K562 treated with DMSO at 1 percent for 48 hours (cell line): ENCODE measurements around the gene SPDYE11. TPM values are rescaled to one million over a fixed set of nuclear protein-coding genes. Genes with fewer than 3 reads are reported as not detected.

ENCODE experiments used
- total RNA-seq: library from RNA; unstranded; fragments of 300-600 nt; gene quantifications from 2 replicates; pipeline ENCODE4 v1.2.3, GENCODE V29; 2022; ENCODE audit warnings: low replicate concordance; ENCODE audit errors: extremely low read depth

SPDYE11 gene
- total RNA-seq = not detected in 2 replicates

GRCh38 chr7:73057811-73058210 is at the start of gene SPDYE11:
TSS of gene SPDYE11 (minus strand) at chr7:73057911. CDS start at chr7:73056111, 1,800 bp downstream.

GRCh38 chr7:73085938-73086337 is 28.2 kb upstream of the SPDYE11 start, which contains the start of gene SPDYE9:
TSS of gene SPDYE9 (minus strand) at chr7:73086038. CDS start at chr7:73084238, 1,800 bp downstream.

GRCh38 chr7:73029666-73030065 is 28.0 kb downstream of the SPDYE11 start, which contains the start of gene SPDYE8:
TSS of gene SPDYE8 (minus strand) at chr7:73029766. CDS start at chr7:73027966, 1,800 bp downstream.

Other genes starting within 250 kb of the SPDYE11 start
- gene TYW1B, start 229.7 kb downstream of the SPDYE11 start, total RNA-seq = not detected in 2 replicates
- gene POM121, start 132.8 kb downstream of the SPDYE11 start, total RNA-seq = not detected in 2 replicates
- gene TRIM74, start 88.4 kb downstream of the SPDYE11 start, total RNA-seq = not detected in 2 replicates
- gene SPDYE8, start 28.1 kb downstream of the SPDYE11 start, total RNA-seq = not detected in 2 replicates
- gene SPDYE9, start 28.1 kb upstream of the SPDYE11 start, total RNA-seq = not detected in 2 replicates